Measurements from ENCODE around the gene TRIM7. TPM values are rescaled to one million over a fixed set of nuclear protein-coding genes. Genes with fewer than 3 reads are reported as not detected.
A peak's percentile ranks its signal among the peaks of the same experiment; 100 is the strongest.

Gene TRIM7
- total RNA-seq, 2 experiments from 2014 or later, result 3.4 to 3.8 TPM

GRCh38 chr5:181190711-181191525 lies 14.1 kb downstream of the TRIM7 start:
- ATAC-seq (ENCODE audit: poor library complexity), result peak; percentile 5

GRCh38 chr5:181189962-181190710 lies 14.9 kb downstream of the TRIM7 start:
- Mint-ChIP-seq H3K9me3 (peaks cover 4% of the 10 kb centered on the region), H3K27me3 (peaks cover 35% of the 10 kb centered on the region), H3K36me3 (ENCODE audit: low read depth) (peaks cover 60% of the 10 kb centered on the region), H3K4me3 (peak overlapping the region; percentile 99), H3K4me1 (ENCODE audit: low read depth) (peaks cover 61% of the 10 kb centered on the region), H3K27ac (peak overlapping the region; percentile 99)
- intact Hi-C loops (cut with DNase I, micrococcal nuclease), result loop anchor here (1.0 to 2.0 kb wide), 3 partner anchors 17 to 71 kb away; partner anchors contain the start of gene TRIM52 (in 1 of the 2)
- H3K36me3 ChIP-seq (ENCODE audit: insufficient read depth, low read length), result no peaks in the 10 kb centered on the region
- H3K4me1 ChIP-seq (ENCODE audit: insufficient read depth, low read length), result peaks cover 51% of the 10 kb centered on the region
- peak overlapping the region; percentile 89 for H3K4me3 ChIP-seq (ENCODE audit: low read length)
- peak; percentile 10 for ATAC-seq (ENCODE audit: poor library complexity)
- CTCF ChIA-PET, result interaction anchor here (1.1 to 1.6 kb wide), 2 partner anchors 14 to 32 kb away, joined by 3 read pairs; no protein-coding TSS in a partner anchor
- POLR2A ChIA-PET, result interaction anchor here (1.0 to 8.3 kb wide), 16 partner anchors 8 to 387 kb away, joined by 3 to 292 read pairs (median 8); partner anchors contain the start of genes RACK1, TRIM41, TRIM52 and TRIM7
- peak in 9 of 14 experiments; percentile 24 to 71 (median 36) for DNase-seq
- TF ChIP-seq CTCF (IDR thresholded peaks at IDR 0.05), result no peak
- peaks cover 0 to 12% of the 10 kb centered on the region in 2 experiments for H3K9me3 ChIP-seq (ENCODE audit: control insufficient read depth in 1 of 2, insufficient read depth in 1 of 2, low read length in 2 of 2)
- peak overlapping the region; percentile 47 to 62 for H3K27ac ChIP-seq (ENCODE audit: low read depth in 1 of 2, low read length in 2 of 2)
- H3K27me3 ChIP-seq (ENCODE audit: control insufficient read depth in 1 of 2, insufficient read depth in 2 of 2, low read length in 2 of 2), result no peaks in the 10 kb centered on the region

More at GRCh38 chr5:181190711-181191525, 14.1 kb downstream of the TRIM7 start:
- POLR2A ChIA-PET, result interaction anchor here (1.0 to 8.3 kb wide), 21 partner anchors 13 to 1567 kb away, joined by 3 to 292 read pairs (median 5); partner anchors contain the start of genes HNRNPH1, RACK1, TRIM41 and TRIM52
- H3K27ac ChIP-seq (ENCODE audit: low read depth in 1 of 2, low read length in 2 of 2), result peak overlapping the region; percentile 47 to 62
- no peaks in the 10 kb centered on the region for H3K27me3 ChIP-seq (ENCODE audit: control insufficient read depth in 1 of 2, insufficient read depth in 2 of 2, low read length in 2 of 2)
- peaks cover 0 to 7% of the 10 kb centered on the region in 2 experiments for H3K9me3 ChIP-seq (ENCODE audit: control insufficient read depth in 1 of 2, insufficient read depth in 1 of 2, low read length in 2 of 2)
- intact Hi-C loops (cut with DNase I, micrococcal nuclease), result loop anchor here (1.0 kb wide), 6 partner anchors 15 to 70 kb away; partner anchors contain the start of gene TRIM52 (in 1 of the 2)
- peaks cover 46% of the 10 kb centered on the region for H3K4me1 ChIP-seq (ENCODE audit: insufficient read depth, low read length)
- peaks cover 60% of the 10 kb centered on the region for H3K36me3 Mint-ChIP-seq (ENCODE audit: low read depth)
- H3K4me1 Mint-ChIP-seq (ENCODE audit: low read depth), result peaks cover 55% of the 10 kb centered on the region
- peaks cover 35% of the 10 kb centered on the region for H3K27me3 Mint-ChIP-seq
- H3K4me3 Mint-ChIP-seq, result peak overlapping the region; percentile 99
- H3K9me3 Mint-ChIP-seq, result peaks cover 4% of the 10 kb centered on the region
- peak in 11 of 14 experiments; percentile 13 to 81 (median 40) for DNase-seq
- no peaks in the 10 kb centered on the region for H3K36me3 ChIP-seq (ENCODE audit: insufficient read depth, low read length)
- H3K27ac Mint-ChIP-seq, result peak overlapping the region; percentile 99
- CTCF ChIA-PET, result interaction anchor here (0.9 to 2.2 kb wide), 5 partner anchors 16 to 57 kb away, joined by 3 to 12 read pairs (median 5); partner anchors contain the start of gene TRIM41
- TF ChIP-seq CTCF (IDR thresholded peaks at IDR 0.05), result peak; percentile 26
- peak overlapping the region; percentile 89 for H3K4me3 ChIP-seq (ENCODE audit: low read length)

All from CD4-positive, alpha-beta T cell (primary cell).